Mesothelial cell of epicardium (in vitro differentiated cells): ENCODE measurements around the gene CD226. TPM values are rescaled to one million over a fixed set of nuclear protein-coding genes. Genes with fewer than 3 reads are reported as not detected.

ENCODE experiments used
- DNase-seq, 2 experiments: peaks; one replicate each; pipeline ENCODE4 v3.0.0; 2021; ENCODE audit warnings: low spot score in 2 of 2; ENCODE audit not compliant: unreplicated experiment in 2 of 2
- H3K27ac Mint-ChIP-seq: 2 replicates; pipeline ENCODE4 v1.8.0; 2021; ENCODE audit warnings: mixed read lengths
- H3K27me3 Mint-ChIP-seq: 2 replicates; pipeline ENCODE4 v1.8.0; 2021; ENCODE audit warnings: low read depth, mixed read lengths
- H3K36me3 Mint-ChIP-seq: 2 replicates; pipeline ENCODE4 v1.8.0; 2021; ENCODE audit warnings: mixed read lengths
- H3K4me1 Mint-ChIP-seq: 2 replicates; pipeline ENCODE4 v1.8.0; 2021; ENCODE audit warnings: mixed read lengths
- H3K4me3 Mint-ChIP-seq: 2 replicates; pipeline ENCODE4 v1.8.0; 2021; ENCODE audit warnings: mild to moderate bottlenecking, moderate library complexity, mixed read lengths
- H3K9me3 Mint-ChIP-seq: 2 replicates; pipeline ENCODE4 v1.8.0; 2021; ENCODE audit warnings: mixed read lengths
- total RNA-seq: library from RNA; stranded (reverse); gene quantifications from 3 replicates; pipeline ENCODE4 v1.2.1, GENCODE V29; 2021
- TF ChIP-seq, protein P1 (sequence below): fragments of 200-600 bp; sonication (generic); IDR thresholded peaks from one replicate; pipeline ENCODE4 v1.5.0; 2021; ENCODE audit warnings: antibody characterized with exemption; ENCODE audit not compliant: unreplicated experiment

Gene CD226
- total RNA-seq, 1 donor from 2014 or later, result 0.31 TPM

DNA sequence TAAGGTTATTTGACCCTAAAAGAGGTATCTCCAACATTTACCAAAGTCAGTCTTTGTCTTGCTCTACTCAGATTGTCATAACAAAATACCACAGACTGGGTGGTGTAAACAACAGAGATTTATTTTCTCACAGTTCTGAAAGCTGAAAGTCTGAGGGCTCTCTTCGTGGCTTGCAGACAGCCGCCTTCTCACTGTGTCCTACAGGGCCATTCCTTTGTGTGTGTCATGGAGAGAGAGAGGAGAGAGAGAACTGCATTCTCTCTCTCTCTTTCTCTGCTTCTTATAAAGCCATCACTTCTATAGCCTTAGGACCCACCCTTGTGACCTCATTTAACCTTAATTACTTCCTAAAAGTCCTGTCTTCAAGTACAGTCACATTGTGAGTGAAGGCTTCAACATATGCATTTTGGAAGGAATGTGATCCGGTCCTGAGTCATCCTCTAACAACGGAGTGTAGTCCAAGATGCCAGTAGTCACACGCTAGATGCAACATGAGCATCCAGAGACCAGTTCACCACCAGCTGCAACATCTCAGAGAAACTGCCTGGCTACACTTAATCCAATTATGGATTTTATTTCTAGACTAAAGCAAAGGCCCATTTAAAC lies 130.2 kb downstream of the CD226 start:
- Mint-ChIP-seq H3K27ac (no peak overlapping the region), H3K27me3 (peaks cover 30% of the 10 kb centered on the region), H3K9me3 (peaks cover 14% of the 10 kb centered on the region), H3K4me3 (no peak overlapping the region), H3K36me3 (no peaks in the 10 kb centered on the region), H3K4me1 (peaks cover 10% of the 10 kb centered on the region)
- DNase-seq, result no peak
- TF ChIP-seq, protein P1, sequence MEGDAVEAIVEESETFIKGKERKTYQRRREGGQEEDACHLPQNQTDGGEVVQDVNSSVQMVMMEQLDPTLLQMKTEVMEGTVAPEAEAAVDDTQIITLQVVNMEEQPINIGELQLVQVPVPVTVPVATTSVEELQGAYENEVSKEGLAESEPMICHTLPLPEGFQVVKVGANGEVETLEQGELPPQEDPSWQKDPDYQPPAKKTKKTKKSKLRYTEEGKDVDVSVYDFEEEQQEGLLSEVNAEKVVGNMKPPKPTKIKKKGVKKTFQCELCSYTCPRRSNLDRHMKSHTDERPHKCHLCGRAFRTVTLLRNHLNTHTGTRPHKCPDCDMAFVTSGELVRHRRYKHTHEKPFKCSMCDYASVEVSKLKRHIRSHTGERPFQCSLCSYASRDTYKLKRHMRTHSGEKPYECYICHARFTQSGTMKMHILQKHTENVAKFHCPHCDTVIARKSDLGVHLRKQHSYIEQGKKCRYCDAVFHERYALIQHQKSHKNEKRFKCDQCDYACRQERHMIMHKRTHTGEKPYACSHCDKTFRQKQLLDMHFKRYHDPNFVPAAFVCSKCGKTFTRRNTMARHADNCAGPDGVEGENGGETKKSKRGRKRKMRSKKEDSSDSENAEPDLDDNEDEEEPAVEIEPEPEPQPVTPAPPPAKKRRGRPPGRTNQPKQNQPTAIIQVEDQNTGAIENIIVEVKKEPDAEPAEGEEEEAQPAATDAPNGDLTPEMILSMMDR, result no peak

DNA sequence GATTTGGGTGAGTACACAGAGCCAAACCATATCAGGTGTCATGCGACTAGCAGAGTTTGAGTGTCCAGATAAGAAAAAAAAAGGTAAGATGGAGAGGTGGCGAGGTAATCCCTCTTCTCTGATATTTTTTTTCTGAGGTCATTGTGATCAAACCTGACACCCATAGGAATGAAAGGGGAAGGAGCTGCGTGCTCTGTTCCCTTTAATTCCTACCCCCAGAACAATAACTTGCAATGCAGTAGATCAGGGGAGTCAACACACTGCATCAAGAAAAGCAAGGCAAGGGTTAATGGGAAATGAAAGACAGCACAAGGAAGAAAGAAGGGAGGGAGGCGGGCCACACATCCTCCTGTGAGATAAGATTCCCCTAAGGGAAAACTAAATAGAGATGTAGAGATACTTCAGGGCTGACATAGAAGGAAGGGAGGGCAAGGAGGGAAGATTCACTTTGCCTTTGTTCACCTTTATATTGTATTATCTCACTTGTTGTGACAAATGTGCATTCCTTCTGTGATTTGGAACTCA lies 132.8 kb downstream of the CD226 start:
- Mint-ChIP-seq H3K27ac (no peak overlapping the region), H3K27me3 (peaks cover 32% of the 10 kb centered on the region), H3K9me3 (peaks cover 11% of the 10 kb centered on the region), H3K36me3 (no peaks in the 10 kb centered on the region), H3K4me3 (no peak overlapping the region), H3K4me1 (peaks cover 10% of the 10 kb centered on the region)
- no peak for DNase-seq
- TF ChIP-seq, protein P1, result no peak

DNA sequence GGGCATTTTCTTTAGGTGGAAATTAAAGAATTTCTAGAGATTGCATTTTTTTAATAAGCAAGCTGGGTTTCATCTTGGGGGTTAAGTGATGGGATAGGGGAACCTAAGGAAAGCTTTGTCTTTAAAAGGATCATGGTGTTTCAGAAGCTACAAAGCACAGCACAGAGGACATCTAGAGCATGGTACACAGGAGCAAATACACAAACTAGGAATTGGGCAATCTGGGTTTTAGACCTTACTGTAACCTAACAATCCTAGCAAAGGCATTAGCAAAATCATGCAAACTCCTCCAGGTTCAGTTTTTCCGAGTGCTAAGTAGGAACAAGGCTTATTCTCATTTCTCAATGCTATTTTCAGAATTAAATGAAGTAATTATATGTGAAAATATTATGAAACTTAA lies 134.1 kb downstream of the CD226 start:
- peaks cover 30% of the 10 kb centered on the region for H3K27me3 Mint-ChIP-seq
- DNase-seq, result no peak
- no peak overlapping the region for H3K27ac Mint-ChIP-seq
- no peak overlapping the region for H3K4me3 Mint-ChIP-seq
- H3K9me3 Mint-ChIP-seq, result peaks cover 13% of the 10 kb centered on the region
- H3K4me1 Mint-ChIP-seq, result peaks cover 10% of the 10 kb centered on the region
- TF ChIP-seq, protein P1, result no peak
- H3K36me3 Mint-ChIP-seq, result no peaks in the 10 kb centered on the region

DNA sequence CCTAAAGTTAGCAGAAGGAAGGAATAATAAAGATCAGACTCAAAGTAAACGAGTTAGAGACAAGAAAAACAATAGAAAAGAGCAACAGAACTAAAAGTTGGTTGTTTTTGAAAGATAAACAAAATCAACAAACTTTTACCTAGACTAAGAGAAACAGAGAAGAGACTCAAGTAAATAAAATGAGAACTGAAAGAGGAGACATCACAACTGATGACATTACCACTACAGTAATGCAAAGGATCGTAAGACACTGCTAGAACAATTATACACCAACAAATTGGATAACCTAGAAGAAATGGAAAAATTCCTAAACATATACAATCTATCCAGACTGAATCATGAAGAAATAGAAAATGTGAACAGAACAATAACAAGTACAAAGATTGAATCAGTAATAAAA lies 139.3 kb downstream of the CD226 start:
- Mint-ChIP-seq H3K4me1 (peaks cover 6% of the 10 kb centered on the region), H3K27ac (no peak overlapping the region), H3K27me3 (peaks cover 7% of the 10 kb centered on the region), H3K4me3 (no peak overlapping the region), H3K9me3 (peaks cover 13% of the 10 kb centered on the region), H3K36me3 (no peaks in the 10 kb centered on the region)
- TF ChIP-seq, protein P1, result no peak
- no peak for DNase-seq

DNA sequence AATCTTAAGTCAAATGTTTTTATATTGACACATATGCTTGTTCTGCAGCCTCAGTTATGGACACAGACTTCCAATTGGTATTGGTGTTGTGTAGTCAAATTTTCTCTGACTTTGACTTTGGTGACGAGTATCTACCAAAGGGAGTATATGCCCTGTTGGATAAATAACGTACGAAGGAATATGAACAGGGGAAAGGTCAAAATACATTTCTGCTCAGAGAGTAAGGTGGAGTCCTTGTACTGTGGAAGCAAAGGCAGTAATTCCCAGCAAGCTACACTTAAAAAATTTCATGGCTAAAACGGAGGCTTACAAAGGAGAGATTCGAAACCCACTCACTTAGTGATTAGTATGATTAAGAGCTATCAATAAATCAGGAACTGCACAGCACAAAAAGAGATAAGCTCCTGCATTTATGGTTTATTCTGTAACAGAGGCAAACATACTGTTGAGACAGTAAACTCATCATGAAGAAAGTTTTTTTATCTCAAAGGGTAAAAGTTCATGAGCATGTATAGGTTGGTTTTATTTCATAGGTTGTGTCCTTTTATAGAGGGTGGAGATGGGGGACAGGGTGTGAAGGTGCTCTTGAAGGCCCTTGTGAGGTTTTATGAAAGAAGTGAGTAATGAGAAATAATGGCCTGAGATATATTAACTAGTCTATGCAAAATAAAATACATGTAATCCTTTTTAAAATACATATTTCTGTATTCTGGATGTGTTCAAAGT lies 142.7 kb downstream of the CD226 start:
- peaks cover 2% of the 10 kb centered on the region for H3K9me3 Mint-ChIP-seq
- no peaks in the 10 kb centered on the region for H3K27me3 Mint-ChIP-seq
- H3K4me3 Mint-ChIP-seq, result no peak overlapping the region
- TF ChIP-seq, protein P1, result no peak
- no peaks in the 10 kb centered on the region for H3K36me3 Mint-ChIP-seq
- no peak overlapping the region for H3K27ac Mint-ChIP-seq
- peaks cover 6% of the 10 kb centered on the region for H3K4me1 Mint-ChIP-seq
- DNase-seq, result no peak
